ENCODE measurements around the gene CHRFAM7A. TPM values are rescaled to one million over a fixed set of nuclear protein-coding genes. Genes with fewer than 3 reads are reported as not detected.
"Not testable (repeated sequence)": the region's sequence is repeated elsewhere in the genome, so short reads cannot be mapped to it uniquely, and the experiment has no call there.

The CHRFAM7A gene
- total RNA-seq, 1 donor from 2014 or later, result 0.48 TPM

DNA sequence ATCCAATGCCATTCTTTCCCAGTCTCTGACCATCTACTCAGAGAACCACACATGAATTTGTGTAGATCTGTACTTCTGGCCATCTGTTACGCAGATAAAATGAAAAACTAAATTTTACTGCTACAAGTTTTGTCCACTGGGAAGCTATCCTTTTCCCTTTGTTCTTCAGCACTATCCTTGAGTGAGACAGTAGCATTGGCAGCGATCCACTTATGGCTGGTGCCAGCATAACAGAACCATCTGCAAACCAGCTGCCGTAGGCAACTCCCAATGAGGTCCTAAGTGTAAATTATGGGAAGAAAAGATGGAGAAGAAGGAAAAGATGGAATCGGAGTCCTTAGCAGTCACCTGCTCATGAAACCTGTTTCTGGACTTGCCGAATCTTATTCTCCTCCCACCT, 72.3 kb downstream of the CHRFAM7A start:
- DNase-seq (ENCODE audit: low spot score), result not testable (repeated sequence)

DNA sequence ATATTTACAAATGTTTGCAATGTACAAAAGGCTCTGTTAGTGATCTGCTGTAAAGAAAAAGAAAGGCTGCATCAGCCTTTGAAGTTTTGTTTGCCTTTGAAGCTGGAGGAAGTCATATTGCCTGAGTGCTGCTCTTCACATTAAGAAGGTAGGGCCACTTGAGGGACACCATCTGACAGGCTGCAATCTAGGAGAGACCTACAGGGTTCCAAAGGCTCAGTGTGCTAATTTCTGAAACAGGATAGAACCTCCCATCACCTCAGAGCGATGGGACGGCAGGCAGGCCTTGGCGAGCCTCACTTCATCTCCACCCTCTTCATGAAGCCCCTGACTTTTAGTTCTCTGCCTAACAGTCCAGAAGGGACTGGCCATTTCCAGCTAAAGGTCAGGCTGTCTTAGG, 77.6 kb downstream of the CHRFAM7A start:
- DNase-seq (ENCODE audit: low spot score), result not testable (repeated sequence)

DNA sequence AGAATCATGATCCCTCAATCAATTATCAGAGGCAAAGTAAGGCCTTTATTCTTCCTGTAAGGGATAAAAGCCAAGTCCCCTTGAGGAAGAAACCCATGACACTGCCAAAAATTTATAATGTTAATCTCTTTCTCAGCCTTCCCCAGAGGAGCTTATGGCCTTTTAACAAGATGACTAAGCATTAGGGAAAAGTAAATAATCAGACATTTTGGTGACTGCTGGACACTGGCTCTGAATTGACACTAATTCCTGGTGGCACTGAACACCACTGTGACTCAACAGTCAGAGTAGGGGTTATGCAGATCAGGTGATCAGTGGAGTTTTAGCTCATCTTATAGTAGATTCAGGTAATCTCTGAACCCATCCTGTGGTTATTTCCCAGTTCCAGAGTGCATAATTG, 82.8 kb downstream of the CHRFAM7A start:
- DNase-seq (ENCODE audit: low spot score), result not testable (repeated sequence)

Other genes with a start within 250 kb of the CHRFAM7A start
- 8.2 TPM for gene GOLGA8R, start 20.7 kb upstream of the CHRFAM7A start, total RNA-seq (ENCODE audit: insufficient read depth, low replicate concordance)
- gene GOLGA8Q, start 158.5 kb upstream of the CHRFAM7A start, total RNA-seq (ENCODE audit: insufficient read depth, low replicate concordance), result 7.2 TPM
- gene GOLGA8H, start 210.5 kb upstream of the CHRFAM7A start, total RNA-seq (ENCODE audit: insufficient read depth, low replicate concordance), result not detected